ENCODE measurements around the gene HMCN2.

DNA sequence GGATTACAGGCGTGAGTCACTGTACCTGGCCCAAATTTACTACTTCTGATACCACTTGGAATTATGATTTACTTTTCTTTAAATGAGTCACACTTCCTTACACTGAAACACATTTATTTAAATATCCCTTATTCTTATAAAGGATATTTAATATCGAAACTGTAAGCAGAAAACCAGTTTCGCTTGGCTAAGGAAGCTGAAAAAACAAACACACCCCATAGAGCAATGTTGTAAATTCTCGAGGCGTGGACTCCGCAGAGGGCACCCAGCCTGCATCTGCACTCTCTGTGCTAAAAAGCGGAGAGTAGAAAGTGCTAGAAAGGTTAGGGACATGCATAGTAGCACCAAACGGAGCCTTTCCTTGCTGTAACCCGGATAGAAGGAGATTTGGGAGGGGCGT lies 86.5 kb downstream of the HMCN2 start:
- no peak for TF ChIP-seq EZH2 (IDR thresholded peaks at IDR 0.05; ENCODE audit: borderline replicate concordance, low read depth, low read length, severe bottlenecking)
- TF ChIP-seq CTCF (IDR thresholded peaks at IDR 0.05; ENCODE audit: extremely low read depth in 1 of 2, insufficient read depth in 1 of 2, low read depth in 1 of 2, low read length in 2 of 2) = no peak
- no peak for TF ChIP-seq POLR2A (IDR thresholded peaks at IDR 0.05; ENCODE audit: low read depth, low read length)
- TF ChIP-seq POLR2AphosphoS5 (IDR thresholded peaks at IDR 0.05; ENCODE audit: insufficient read depth, low read depth, low read length) = no peak
- TF ChIP-seq MAX (IDR thresholded peaks at IDR 0.05; ENCODE audit: insufficient read depth, insufficient read length) = no peak
- no peak for TF ChIP-seq MYC (IDR thresholded peaks at IDR 0.05; ENCODE audit: low read depth, low read length)
- TF ChIP-seq JUN (IDR thresholded peaks at IDR 0.05; ENCODE audit: borderline replicate concordance, insufficient read depth, insufficient read length, low read depth) = no peak
- TF ChIP-seq GATA2 (IDR thresholded peaks at IDR 0.05; ENCODE audit: insufficient read depth, insufficient read length, low read depth, low read length) = no peak
